Left lung (tissue), 10 donors: Measurements from ENCODE around the gene LRSAM1. TPM values are rescaled to one million over a fixed set of nuclear protein-coding genes. Genes with fewer than 3 reads are reported as not detected.
"Not testable (repeated sequence)": the region's sequence is repeated elsewhere in the genome, so short reads cannot be mapped to it uniquely, and the experiment has no call there.

Experiments used
- ATAC-seq: fragments of 200-7000 bp; cut with Tn5 transposase; one replicate; pipeline ENCODE4 v1.9.1; 2020; ENCODE audit warnings: moderate library complexity
- DNase-seq, 4 donors: peaks; one replicate each; pipeline ENCODE4 v3.0.0-alpha.2; 2013 to 2020
- H3K27ac ChIP-seq, 2 donors: fragments of 200-600 bp; sonication (generic) in 1 of 2; one replicate each; pipeline versions ENCODE4 v1.5.0 to v1.8.0; 2020 to 2021
- H3K27me3 ChIP-seq, 2 donors: fragments of 200-600 bp; sonication (generic) in 1 of 2; one replicate each; pipeline versions ENCODE4 v1.5.0 to v1.8.0; 2020 to 2021
- H3K36me3 ChIP-seq, 2 donors: fragments of 200-600 bp; sonication (generic) in 1 of 2; one replicate each; pipeline versions ENCODE4 v1.5.0 to v1.8.0; 2020 to 2021
- H3K4me1 ChIP-seq, 2 donors: fragments of 200-600 bp; one replicate each; pipeline ENCODE4 v1.8.0; 2021
- H3K4me3 ChIP-seq, 2 donors: fragments of 200-600 bp; sonication (generic) in 1 of 2; one replicate each; pipeline versions ENCODE4 v1.5.0 to v1.8.0; 2020 to 2021; ENCODE audit warnings: mild to moderate bottlenecking in 1 of 2
- H3K9me3 ChIP-seq, 2 donors: fragments of 200-600 bp; sonication (generic) in 1 of 2; one replicate each; pipeline versions ENCODE4 v1.5.0 to v1.8.0; 2020 to 2021
- intact Hi-C, 2 donors: fragments of 100-400 bp; cut with DNase I; formaldehyde crosslinking; loops; one replicate each; pipeline versions ENCODE4 v1.11.2 to v1.14.2; 2022
- polyA plus RNA-seq, 6 donors: library from polyadenylated mRNA; unstranded; fragments of 120-200 nt; gene quantifications; one replicate each; pipeline ENCODE4 v1.2.1, GENCODE V29; 2013; ENCODE audit not compliant: insufficient read length in 6 of 6
- total RNA-seq, 2 donors: library from RNA; stranded (reverse); fragmentation: NEBNext Ultra II Directional; extraction: Animal tissue kit (Norgen Biotek cat#: 25700); gene quantifications; one replicate each; pipeline ENCODE4 v1.2.1, GENCODE V29; 2021
- TF ChIP-seq, protein P1 (sequence below), 2 donors: fragments of 200-600 bp; sonication (generic) in 1 of 2; IDR thresholded peaks; one replicate each; pipeline versions ENCODE4 v1.5.0 to v1.8.0; 2021; ENCODE audit warnings: antibody characterized with exemption in 2 of 2
- donor health status: DM: no; HTN: yes; CAD: no.
- donor health status: DM: no; HTN: no; CAD: no.

Gene LRSAM1
- total and polyA plus RNA-seq, 8 donors, result 16.4 to 24.4 (median 19.4) TPM

DNA sequence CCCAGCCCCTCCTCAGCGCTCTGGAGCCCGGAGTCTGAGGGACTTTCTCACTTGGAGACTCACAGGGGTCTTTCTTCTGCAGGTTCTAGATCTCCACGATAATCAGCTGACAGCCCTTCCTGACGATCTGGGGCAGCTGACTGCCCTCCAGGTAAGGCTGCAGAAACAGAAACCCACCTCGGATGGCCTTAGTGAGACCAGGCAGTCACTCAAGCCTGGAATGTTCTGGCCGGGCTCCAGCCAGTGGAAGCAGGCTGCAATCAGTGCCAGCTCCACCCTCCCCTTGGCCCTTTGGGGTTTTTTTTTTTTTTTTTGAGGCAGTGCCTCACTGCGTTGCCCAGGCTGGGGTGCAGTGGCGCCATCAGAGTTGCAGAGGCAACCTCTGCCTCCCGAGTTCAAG is 7.6 kb downstream of the LRSAM1 start:
- ATAC-seq, result peak; percentile 67
- no peaks in the 10 kb centered on the region for H3K27me3 ChIP-seq
- no peak overlapping the region for H3K4me3 ChIP-seq
- intact Hi-C loops, result no loop called here
- no peak overlapping the region for H3K27ac ChIP-seq
- peaks cover 0 to 70% of the 10 kb centered on the region in 2 donors for H3K36me3 ChIP-seq
- TF ChIP-seq, protein P1, sequence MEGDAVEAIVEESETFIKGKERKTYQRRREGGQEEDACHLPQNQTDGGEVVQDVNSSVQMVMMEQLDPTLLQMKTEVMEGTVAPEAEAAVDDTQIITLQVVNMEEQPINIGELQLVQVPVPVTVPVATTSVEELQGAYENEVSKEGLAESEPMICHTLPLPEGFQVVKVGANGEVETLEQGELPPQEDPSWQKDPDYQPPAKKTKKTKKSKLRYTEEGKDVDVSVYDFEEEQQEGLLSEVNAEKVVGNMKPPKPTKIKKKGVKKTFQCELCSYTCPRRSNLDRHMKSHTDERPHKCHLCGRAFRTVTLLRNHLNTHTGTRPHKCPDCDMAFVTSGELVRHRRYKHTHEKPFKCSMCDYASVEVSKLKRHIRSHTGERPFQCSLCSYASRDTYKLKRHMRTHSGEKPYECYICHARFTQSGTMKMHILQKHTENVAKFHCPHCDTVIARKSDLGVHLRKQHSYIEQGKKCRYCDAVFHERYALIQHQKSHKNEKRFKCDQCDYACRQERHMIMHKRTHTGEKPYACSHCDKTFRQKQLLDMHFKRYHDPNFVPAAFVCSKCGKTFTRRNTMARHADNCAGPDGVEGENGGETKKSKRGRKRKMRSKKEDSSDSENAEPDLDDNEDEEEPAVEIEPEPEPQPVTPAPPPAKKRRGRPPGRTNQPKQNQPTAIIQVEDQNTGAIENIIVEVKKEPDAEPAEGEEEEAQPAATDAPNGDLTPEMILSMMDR (IDR thresholded peaks at IDR 0.05), result no peak
- H3K4me1 ChIP-seq, result peaks cover 0 to 22% of the 10 kb centered on the region in 2 donors
- DNase-seq, result peak in 2 of 4 donors; percentile 40 to 81
- H3K9me3 ChIP-seq, result no peaks in the 10 kb centered on the region

DNA sequence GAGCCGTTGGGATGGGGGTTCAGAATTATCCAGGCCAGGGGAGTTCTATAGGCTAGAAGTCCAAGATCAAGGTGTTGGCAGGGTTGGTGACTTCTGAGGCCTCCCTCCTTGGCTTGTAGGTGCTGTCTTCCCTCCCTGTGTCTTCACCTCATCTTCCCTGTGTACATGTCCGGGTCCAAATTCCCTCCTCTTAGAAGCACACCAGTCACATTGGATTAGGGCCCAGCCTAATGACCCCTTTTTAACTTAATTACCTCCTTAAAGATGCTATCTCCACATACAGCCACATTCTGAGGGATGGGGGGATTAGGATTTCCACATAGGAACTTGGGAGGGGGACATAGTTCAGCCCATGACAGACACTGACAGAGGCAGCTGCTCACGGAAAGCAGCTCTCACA is 12.1 kb downstream of the LRSAM1 start:
- Histone ChIP-seq H3K27me3 (no peaks in the 10 kb centered on the region), H3K27ac (no peak overlapping the region), H3K36me3 (peaks cover 0 to 87% of the 10 kb centered on the region in 2 donors), H3K4me1 (no peaks in the 10 kb centered on the region), H3K4me3 (no peak overlapping the region), H3K9me3 (no peaks in the 10 kb centered on the region)
- intact Hi-C loops, result no loop called here
- TF ChIP-seq, protein P1 (IDR thresholded peaks at IDR 0.05), result no peak
- ATAC-seq (no peak), DNase-seq (no peak)

DNA sequence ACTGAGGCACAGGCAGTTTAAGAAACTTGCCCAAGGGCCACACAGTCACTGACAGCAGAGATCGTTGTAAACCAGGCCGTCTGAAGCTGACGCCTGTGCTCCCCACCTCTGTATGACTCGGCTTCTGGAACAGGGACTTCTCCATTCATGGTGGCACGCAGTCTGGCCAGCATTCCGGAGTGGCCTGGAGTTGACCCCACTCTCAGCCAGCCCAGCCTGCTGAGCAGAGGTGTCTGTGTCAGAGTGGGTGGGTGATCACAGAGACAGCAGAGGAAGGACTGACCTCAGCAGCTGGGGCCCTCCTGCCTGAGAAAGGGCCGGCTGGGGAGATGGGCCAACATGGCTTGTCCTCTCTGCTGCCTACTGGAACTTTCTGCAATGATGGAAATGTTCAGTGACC is 12.6 kb downstream of the LRSAM1 start:
- ATAC-seq, result no peak
- DNase-seq, result no peak
- Histone ChIP-seq H3K9me3 (no peaks in the 10 kb centered on the region), H3K4me1 (no peaks in the 10 kb centered on the region), H3K36me3 (peaks cover 0 to 87% of the 10 kb centered on the region in 2 donors), H3K27me3 (no peaks in the 10 kb centered on the region), H3K4me3 (no peak overlapping the region), H3K27ac (no peak overlapping the region)
- TF ChIP-seq, protein P1 (IDR thresholded peaks at IDR 0.05), result no peak
- intact Hi-C loops, result no loop called here

DNA sequence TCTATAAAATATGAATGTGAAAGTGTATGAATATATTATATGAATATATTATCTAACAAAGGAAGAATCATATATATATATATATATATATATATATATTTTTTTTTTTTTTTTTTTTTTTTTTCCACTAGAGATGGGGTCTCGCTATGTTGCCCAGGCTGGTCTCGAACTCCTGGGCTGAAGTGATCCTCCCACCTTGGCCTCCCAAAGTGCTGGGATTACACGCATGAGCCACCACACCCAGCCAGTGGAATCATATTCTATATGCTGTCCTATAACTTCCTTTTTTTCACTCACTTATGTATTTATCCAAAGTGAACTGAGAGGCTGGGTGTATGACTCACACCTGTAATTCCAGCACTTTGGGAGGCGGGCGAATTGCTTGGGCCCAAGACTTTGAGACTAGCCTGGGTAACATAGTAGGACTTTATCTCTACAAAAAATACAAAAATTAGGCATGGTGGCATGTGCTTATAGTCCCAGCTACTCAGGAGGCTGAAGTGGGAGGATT is 15.2 kb downstream of the LRSAM1 start:
- H3K27ac ChIP-seq, DNase-seq, H3K9me3 ChIP-seq, intact Hi-C loops, H3K4me3 ChIP-seq, H3K27me3 ChIP-seq, H3K4me1 ChIP-seq, ATAC-seq: not testable (repeated sequence)
- peaks cover 0 to 85% of the 10 kb centered on the region in 2 donors for H3K36me3 ChIP-seq

DNA sequence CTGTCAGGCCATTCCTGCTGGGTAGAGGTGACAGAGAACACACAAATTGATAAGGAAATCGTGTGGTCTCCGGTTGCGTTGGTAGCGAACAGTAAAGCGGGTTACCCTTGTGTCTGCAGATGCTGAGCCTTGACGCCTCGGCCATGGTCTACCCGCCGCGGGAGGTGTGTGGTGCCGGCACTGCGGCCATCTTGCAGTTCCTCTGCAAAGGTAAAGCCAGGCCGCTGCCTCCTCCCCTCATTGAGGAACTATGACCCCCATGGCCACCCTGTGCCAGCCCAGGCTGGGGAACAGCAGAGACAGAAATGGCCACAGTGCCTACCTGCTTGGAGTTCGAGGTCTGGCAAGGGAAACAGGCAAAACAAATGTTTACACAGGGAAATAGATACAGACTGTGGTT is 16.3 kb downstream of the LRSAM1 start:
- Histone ChIP-seq H3K27ac (no peak overlapping the region), H3K36me3 (peaks cover 0 to 77% of the 10 kb centered on the region in 2 donors), H3K4me1 (no peaks in the 10 kb centered on the region), H3K9me3 (no peaks in the 10 kb centered on the region), H3K27me3 (no peaks in the 10 kb centered on the region), H3K4me3 (no peak overlapping the region)
- ATAC-seq (no peak), DNase-seq (no peak)
- intact Hi-C loops, result no loop called here
- TF ChIP-seq, protein P1 (IDR thresholded peaks at IDR 0.05), result no peak

DNA sequence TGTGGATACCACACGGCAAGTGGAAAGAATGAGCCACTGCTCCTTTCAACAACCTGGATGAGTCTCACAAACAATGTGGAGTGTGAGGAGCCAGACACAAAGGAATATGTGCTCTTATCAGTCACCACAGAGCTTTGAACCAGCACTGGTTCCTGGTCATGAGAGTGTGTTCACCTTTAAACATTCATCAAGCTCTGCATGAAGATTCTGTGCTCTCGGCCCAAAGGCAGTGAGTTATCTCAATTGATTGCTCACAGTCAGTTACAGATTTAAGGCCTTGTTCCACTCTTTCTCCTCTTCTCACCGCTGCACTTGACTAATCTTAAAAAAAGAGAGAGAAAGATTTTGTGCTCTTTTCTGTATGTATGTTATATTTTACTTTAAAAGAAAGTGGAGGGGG is 19.4 kb downstream of the LRSAM1 start:
- Histone ChIP-seq H3K27ac (no peak overlapping the region), H3K27me3 (no peaks in the 10 kb centered on the region), H3K4me3 (no peak overlapping the region), H3K36me3 (peaks cover 0 to 77% of the 10 kb centered on the region in 2 donors), H3K4me1 (no peaks in the 10 kb centered on the region), H3K9me3 (no peaks in the 10 kb centered on the region)
- TF ChIP-seq, protein P1 (IDR thresholded peaks at IDR 0.05), result no peak
- DNase-seq (no peak), ATAC-seq (no peak)
- intact Hi-C loops, result no loop called here
